ENCODE measurements around the gene ARHGAP8. TPM values are rescaled to one million over a fixed set of nuclear protein-coding genes. Genes with fewer than 3 reads are reported as not detected.

The ARHGAP8 gene
- total and polyA plus RNA-seq, 10 of the 15 experiments (the other 5 are each of a cell fraction or from before 2014, with no cell fraction given), result 0.33 TPM; not detected in 9

DNA sequence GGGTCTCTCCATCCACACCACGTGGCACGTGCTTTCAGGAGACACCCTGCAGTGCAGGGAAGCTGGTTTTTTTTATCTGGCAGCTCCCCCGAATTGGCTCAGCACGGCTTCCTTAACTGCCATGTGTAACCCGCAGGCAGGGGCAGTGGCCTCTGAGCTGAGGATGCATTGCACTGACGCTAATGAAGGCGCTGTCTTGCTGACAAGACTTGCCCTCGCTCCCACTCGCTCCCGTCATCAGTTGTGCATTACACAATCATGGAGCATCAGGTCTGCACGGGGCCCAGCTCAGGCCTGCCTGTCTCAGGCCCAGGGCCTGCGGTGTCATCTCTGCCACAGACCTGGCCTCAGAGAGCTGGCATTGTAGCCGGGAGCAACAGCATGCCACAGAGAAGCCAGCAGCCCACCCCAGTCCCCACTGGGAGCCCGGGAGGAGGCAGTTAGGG lies 95.9 kb downstream of the ARHGAP8 start:
- BruUV-seq (replicated peaks), result no TSS peak
- RAD21 ChIA-PET (ENCODE audit: unreplicated experiment), result no interaction called here
- H3K4me2 ChIP-seq (ENCODE audit: control insufficient read depth, insufficient read depth), result no peak overlapping the region
- POLR2A ChIA-PET, result no interaction called here
- no peaks in the 10 kb centered on the region for H3K27me3 ChIP-seq (replicated peaks in 1 of 2; ENCODE audit: control insufficient read depth in 2 of 2, insufficient read depth in 2 of 2, low read length in 1 of 2)
- FAIRE-seq (no peak), ATAC-seq (no peak), DNase-seq (ENCODE audit: low read depth, low spot score) (no peak)
- SMC1A ChIA-PET (ENCODE audit: uncharacterized antibody, unreplicated experiment), result no interaction called here
- no peaks in the 10 kb centered on the region for H4K20me1 ChIP-seq (ENCODE audit: control insufficient read depth, insufficient read depth)
- H3K79me2 ChIP-seq (ENCODE audit: control insufficient read depth, insufficient read depth, low read length), result no peaks in the 10 kb centered on the region
- no peaks in the 10 kb centered on the region for H3K36me3 ChIP-seq (ENCODE audit: control insufficient read depth in 2 of 2, insufficient read depth in 2 of 2, low read length in 1 of 2)
- H3K4me1 ChIP-seq (ENCODE audit: control insufficient read depth, insufficient read depth, low read length), result no peaks in the 10 kb centered on the region
- no peak overlapping the region for H3K9ac ChIP-seq (ENCODE audit: control insufficient read depth, insufficient read depth, low read length)
- H3K27ac ChIP-seq (ENCODE audit: control insufficient read depth, insufficient read depth), result no peak overlapping the region
- no peak overlapping the region for H2AFZ ChIP-seq (ENCODE audit: control insufficient read depth, low read depth, low read length)
- H3K4me3 ChIP-seq, result no peak overlapping the region
- intact Hi-C loops (cut with micrococcal nuclease; ENCODE audit: unreplicated experiment) (no loop called here), in situ Hi-C loops (cut with MboI) (no loop called here)
- 52% methylated on average over 14 of the region's 14 CpGs for WGBS (ENCODE audit: insufficient coverage, insufficient replicate concordance, low lambda C conversion rate, missing lambda C conversion rate)
- CTCF ChIA-PET, result no interaction called here
- H3K9me3 ChIP-seq (replicated peaks; ENCODE audit: control insufficient read depth, insufficient read depth, low read length), result no peaks in the 10 kb centered on the region; the same call in 2 of the 3 replicates
- TF ChIP-seq, protein P1, sequence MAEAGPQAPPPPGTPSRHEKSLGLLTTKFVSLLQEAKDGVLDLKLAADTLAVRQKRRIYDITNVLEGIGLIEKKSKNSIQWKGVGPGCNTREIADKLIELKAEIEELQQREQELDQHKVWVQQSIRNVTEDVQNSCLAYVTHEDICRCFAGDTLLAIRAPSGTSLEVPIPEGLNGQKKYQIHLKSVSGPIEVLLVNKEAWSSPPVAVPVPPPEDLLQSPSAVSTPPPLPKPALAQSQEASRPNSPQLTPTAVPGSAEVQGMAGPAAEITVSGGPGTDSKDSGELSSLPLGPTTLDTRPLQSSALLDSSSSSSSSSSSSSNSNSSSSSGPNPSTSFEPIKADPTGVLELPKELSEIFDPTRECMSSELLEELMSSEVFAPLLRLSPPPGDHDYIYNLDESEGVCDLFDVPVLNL (IDR thresholded peaks at IDR 0.05; ENCODE audit: low read depth, low read length), result no peak
- TF ChIP-seq CHD2 (IDR thresholded peaks at IDR 0.05; ENCODE audit: borderline replicate concordance, low read depth, low read length) (no peak), POU2F2 (IDR thresholded peaks at IDR 0.05; ENCODE audit: borderline replicate concordance, low read depth, low read length) (no peak), CEBPB (IDR thresholded peaks at IDR 0.05; ENCODE audit: borderline replicate concordance in 1 of 2, low read depth in 2 of 2, low read length in 2 of 2) (no peak), JUND (IDR thresholded peaks at IDR 0.05; ENCODE audit: low read depth, low read length) (no peak), CREM (IDR thresholded peaks at IDR 0.05; ENCODE audit: low read depth) (no peak), BHLHE40 (IDR thresholded peaks at IDR 0.05; ENCODE audit: borderline replicate concordance in 1 of 2, low read depth in 2 of 2, low read length in 1 of 2) (no peak), SMC3 (IDR thresholded peaks at IDR 0.05; ENCODE audit: borderline replicate concordance, low read length) (no peak), NR2F1 (conservative IDR thresholded peaks at IDR 0.05) (no peak), POLR2AphosphoS2 (IDR thresholded peaks at IDR 0.05; ENCODE audit: low read depth, low read length) (no peak), MTA2 (IDR thresholded peaks at IDR 0.05; ENCODE audit: low read depth) (no peak), DPF2 (IDR thresholded peaks at IDR 0.05) (no peak), ZNF24 (IDR thresholded peaks at IDR 0.05) (no peak)
- TF ChIP-seq, protein P2, sequence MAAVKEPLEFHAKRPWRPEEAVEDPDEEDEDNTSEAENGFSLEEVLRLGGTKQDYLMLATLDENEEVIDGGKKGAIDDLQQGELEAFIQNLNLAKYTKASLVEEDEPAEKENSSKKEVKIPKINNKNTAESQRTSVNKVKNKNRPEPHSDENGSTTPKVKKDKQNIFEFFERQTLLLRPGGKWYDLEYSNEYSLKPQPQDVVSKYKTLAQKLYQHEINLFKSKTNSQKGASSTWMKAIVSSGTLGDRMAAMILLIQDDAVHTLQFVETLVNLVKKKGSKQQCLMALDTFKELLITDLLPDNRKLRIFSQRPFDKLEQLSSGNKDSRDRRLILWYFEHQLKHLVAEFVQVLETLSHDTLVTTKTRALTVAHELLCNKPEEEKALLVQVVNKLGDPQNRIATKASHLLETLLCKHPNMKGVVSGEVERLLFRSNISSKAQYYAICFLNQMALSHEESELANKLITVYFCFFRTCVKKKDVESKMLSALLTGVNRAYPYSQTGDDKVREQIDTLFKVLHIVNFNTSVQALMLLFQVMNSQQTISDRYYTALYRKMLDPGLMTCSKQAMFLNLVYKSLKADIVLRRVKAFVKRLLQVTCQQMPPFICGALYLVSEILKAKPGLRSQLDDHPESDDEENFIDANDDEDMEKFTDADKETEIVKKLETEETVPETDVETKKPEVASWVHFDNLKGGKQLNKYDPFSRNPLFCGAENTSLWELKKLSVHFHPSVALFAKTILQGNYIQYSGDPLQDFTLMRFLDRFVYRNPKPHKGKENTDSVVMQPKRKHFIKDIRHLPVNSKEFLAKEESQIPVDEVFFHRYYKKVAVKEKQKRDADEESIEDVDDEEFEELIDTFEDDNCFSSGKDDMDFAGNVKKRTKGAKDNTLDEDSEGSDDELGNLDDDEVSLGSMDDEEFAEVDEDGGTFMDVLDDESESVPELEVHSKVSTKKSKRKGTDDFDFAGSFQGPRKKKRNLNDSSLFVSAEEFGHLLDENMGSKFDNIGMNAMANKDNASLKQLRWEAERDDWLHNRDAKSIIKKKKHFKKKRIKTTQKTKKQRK (IDR thresholded peaks at IDR 0.05; ENCODE audit: low read depth, low read length), result no peak
- TF ChIP-seq, protein P3, sequence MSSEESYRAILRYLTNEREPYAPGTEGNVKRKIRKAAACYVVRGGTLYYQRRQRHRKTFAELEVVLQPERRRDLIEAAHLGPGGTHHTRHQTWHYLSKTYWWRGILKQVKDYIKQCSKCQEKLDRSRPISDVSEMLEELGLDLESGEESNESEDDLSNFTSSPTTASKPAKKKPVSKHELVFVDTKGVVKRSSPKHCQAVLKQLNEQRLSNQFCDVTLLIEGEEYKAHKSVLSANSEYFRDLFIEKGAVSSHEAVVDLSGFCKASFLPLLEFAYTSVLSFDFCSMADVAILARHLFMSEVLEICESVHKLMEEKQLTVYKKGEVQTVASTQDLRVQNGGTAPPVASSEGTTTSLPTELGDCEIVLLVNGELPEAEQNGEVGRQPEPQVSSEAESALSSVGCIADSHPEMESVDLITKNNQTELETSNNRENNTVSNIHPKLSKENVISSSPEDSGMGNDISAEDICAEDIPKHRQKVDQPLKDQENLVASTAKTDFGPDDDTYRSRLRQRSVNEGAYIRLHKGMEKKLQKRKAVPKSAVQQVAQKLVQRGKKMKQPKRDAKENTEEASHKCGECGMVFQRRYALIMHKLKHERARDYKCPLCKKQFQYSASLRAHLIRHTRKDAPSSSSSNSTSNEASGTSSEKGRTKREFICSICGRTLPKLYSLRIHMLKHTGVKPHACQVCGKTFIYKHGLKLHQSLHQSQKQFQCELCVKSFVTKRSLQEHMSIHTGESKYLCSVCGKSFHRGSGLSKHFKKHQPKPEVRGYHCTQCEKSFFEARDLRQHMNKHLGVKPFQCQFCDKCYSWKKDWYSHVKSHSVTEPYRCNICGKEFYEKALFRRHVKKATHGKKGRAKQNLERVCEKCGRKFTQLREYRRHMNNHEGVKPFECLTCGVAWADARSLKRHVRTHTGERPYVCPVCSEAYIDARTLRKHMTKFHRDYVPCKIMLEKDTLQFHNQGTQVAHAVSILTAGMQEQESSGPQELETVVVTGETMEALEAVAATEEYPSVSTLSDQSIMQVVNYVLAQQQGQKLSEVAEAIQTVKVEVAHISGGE (CRISPR knock-in tag; IDR thresholded peaks at IDR 0.05), result no peak
- TF ChIP-seq, protein P4, sequence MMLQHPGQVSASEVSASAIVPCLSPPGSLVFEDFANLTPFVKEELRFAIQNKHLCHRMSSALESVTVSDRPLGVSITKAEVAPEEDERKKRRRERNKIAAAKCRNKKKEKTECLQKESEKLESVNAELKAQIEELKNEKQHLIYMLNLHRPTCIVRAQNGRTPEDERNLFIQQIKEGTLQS (IDR thresholded peaks at IDR 0.05; ENCODE audit: borderline replicate concordance, extremely low read depth, low read depth, low read length), result no peak

Measured in GM12878 (cell line).